T follicular helper cell (primary cell): ENCODE data around the gene USP40.

Experiments used
- DNase-seq: peaks from one replicate; pipeline ENCODE4 v3.0.0-alpha.2; 2020; ENCODE audit warnings: low read depth

USP40 gene

GRCh38 chr2:233495503-233496496, 70.8 kb downstream of the USP40 start:
- DNase-seq, result no peak

DNA sequence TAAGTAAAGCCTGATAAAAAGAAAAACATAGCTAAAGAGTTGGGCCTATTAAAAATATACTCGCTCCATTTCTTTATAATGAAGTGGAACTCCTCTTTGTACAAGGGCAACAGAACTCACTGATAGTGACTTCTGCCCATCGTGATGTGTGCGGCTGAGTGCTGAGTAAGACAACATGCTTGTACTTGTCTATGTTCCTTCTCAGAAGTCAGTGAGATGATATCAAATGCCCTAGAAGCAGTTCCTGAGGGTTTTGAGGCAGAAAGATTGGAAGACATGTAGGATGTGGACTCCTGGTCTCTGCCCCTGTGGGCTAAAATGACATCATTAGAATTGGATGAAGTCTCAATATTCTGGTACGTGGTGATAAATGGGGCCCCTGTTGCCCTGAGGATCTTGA, 73.8 kb downstream of the USP40 start:
- no peak for DNase-seq

DNA sequence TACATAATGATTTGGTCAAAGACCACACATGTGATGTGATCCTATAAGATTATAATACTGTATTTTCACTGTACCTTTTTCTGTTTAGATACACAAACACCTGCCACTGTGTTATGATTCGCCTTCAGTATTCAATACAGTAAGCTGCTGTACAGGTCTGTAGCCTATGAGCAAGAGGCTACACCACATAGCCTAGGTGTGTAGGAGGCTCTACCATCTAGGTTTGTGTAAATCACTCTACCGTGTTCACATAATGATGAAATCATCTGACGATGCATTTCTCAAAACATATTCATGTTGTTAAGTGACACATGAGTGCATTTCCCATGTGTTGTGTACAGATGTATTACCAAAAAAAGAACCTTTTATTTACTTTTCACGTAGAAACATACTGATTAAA, 74.5 kb downstream of the USP40 start:
- DNase-seq, result no peak

GRCh38 chr2:233491326-233491725, 75.3 kb downstream of the USP40 start:
- DNase-seq, result no peak

DNA sequence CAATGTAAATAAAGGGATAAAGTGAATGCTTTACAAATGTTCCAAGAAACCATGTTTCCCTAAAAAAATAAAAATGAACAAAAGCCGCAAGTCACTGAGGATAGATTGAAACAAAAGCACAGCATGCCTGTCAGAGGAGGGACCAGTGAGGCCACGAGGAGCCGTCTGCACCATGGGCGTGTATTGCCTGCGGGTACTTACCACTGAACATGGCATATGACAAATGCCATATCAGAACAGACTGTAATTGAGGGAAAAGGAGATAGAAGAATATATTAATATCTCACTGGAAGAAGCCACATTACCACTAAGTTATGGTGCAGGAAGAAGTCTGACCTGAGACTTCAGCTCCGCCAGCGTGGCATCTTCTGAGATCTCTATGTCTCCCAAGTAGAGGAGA, 75.8 kb downstream of the USP40 start:
- no peak for DNase-seq

DNA sequence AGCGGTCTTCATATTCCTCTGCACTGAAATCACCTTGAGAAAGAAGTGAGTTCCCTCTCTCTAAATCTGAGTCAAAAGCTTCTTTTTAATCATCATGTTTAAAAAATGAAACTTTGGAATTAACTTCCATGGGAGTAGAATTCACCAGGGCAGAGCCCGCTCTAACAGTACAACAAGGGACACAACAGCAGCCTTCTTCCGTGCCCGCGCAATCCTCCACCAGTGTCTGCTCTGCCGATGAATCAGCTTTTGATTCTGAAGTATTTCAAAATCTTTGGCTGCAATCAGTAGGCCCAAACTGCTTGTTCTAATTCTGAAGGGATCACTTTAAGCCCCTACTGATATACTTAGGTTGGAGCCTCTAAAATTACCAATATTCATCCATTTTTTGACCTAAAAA, 76.9 kb downstream of the USP40 start:
- DNase-seq, result no peak

DNA sequence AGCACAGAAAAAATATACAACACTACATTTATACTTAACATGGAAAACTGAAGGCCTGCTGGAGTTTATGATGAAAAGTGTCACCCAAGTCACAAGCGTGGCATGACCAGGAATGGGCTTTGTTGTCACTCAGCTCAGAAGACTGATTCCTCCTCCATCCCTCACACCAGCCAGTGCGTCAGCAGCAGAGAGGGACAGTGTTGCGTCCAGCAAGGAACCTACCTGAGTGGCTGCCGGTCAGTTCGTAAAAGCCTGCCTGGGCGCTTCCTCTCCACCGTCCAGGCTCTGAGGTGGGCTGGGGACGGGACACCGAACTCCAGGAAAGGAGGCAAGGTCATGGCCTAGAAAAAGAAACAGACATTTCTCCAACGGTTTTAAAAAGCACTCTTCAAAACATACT, 77.4 kb downstream of the USP40 start:
- DNase-seq, result no peak

- no peak for DNase-seq
Observed at GRCh38 chr2:233487748-233488345, 78.7 kb downstream of the USP40 start.

GRCh38 chr2:233486778-233487552, 79.6 kb downstream of the USP40 start:
- no peak for DNase-seq

GRCh38 chr2:233486357-233486756, 80.2 kb downstream of the USP40 start:
- DNase-seq, result no peak

GRCh38 chr2:233485726-233486125, 80.9 kb downstream of the USP40 start:
- DNase-seq, result no peak

- no peak for DNase-seq
Observed at GRCh38 chr2:233482616-233483015, 84.0 kb downstream of the USP40 start.

- no peak for DNase-seq
Observed at GRCh38 chr2:233481368-233482142, 85.0 kb downstream of the USP40 start.

DNA sequence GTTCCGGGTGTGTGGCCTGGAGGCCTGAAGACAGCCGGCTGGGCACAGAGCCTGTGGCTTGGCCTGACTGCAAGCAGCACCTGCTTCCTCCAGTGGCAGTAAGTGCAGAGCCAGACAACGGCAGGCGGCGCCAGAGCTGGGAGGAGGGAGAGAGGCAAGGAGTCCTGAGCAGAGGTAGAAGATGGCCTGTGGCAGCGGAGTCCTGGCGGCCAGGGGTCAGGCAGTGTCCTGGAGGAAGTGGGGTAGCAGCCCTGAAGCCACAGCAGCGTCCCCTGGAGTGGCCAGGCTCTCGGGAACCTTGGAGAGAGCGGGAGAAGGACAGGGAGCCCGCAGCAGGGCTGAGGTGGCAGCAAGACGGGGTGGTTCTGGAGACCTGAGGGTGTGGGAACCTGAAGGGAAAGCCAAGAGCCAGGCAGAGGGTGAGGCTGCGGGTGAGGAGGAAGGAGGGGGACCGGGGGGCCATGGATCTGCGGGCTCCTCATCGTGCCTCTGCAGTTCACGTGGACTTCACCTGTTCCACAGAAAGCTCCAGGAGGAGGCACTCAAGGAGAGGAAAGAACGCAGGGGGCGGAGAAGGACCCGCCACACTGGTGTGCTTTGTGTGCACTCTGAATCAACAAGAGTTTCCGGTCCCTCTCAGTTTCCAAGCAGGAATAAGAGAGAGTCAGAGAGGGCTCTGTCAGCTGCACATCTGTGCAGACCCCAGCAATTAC, 85.9 kb downstream of the USP40 start:
- no peak for DNase-seq

DNA sequence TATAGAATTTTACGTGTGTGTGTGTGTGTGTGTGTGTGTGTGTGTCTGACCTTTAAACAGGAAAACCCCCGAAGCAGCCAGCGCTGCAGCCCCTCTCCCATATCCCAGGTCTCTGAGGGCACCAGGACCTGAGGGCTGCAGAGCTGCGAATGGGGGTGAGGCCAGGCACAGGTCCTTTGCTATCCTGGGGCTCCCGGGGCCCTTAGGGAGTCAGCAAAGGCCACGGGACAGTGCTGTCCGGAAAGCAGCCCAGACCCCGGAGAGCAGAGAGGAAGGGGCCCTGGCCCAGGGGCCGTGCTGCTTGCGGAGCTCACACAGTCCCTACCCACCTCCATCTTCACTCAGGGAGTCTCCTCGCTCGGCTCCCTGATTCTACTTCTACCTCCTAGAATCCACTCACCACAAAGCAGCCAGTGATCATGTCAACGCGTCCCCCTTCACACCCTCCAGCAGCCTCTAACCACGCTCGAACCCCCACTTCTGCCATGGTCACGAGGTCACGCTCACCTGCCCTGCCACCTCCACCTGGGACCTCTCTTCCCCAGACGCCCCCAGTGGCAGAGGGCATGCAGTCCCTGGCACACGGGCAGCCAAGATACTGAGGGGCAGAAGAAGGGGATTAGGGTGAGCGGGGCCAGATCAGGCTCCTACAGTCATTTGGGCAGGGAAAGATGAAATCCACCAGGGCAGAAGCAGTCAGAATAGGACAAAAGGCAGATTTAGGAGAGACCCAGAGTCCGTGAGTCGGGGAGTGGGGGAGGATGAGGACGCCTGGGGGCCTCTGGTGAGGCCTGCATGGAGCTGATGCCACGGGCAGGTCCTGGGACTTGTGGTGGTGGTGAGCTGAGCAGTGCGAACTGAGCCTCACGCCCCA, 86.7 kb downstream of the USP40 start:
- no peak for DNase-seq

DNA sequence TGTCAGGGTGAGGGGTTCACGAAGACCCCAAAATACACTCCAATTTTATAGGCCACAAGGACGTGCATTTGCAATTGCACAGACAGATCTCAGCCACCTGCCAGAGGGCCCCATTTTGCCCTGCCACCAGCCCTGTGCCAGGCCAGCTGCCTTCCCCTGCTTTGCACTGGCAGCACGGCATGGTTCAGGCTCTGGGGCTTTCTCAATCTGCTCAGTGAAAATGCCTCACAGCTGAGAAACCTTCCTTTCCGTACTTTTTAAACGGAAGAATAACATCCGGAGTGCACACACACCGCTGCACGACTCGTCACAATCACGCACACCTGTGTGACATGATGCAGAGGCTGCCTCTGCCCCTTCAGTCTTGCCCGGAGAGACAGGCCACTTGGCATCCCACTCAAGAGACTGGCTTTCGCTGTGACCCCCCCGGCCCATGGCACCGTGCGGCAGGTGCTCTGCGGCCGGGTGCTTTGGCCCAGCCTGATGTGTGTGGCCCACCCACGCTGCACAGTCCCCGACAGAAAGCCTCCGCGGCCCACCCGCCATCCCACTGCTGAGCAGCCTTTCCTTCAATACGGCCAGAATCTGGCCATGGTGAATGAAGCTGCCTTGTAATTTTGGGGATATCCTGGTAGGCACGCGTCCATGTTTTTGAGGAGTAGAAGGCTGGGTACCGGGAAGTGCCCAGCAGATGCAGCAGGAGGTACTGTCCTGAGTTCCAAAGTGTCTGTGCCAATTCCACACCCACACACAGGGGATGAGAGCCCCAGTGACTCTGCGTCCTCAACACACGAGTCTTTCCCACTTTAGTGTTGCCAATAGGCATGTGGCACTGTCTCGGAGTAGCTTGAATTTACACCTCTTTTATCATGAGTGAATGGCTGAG, 88.8 kb downstream of the USP40 start:
- DNase-seq, result no peak

- DNase-seq, result no peak
Observed at GRCh38 chr2:233476651-233477547, 89.7 kb downstream of the USP40 start.

GRCh38 chr2:233476063-233476410, 90.5 kb downstream of the USP40 start:
- DNase-seq, result no peak
